Measurements from ENCODE around the gene C10orf120. TPM values are rescaled to one million over a fixed set of nuclear protein-coding genes. Genes with fewer than 3 reads are reported as not detected.
A peak's percentile ranks its signal among the peaks of the same experiment; 100 is the strongest.

C10orf120 gene
- total RNA-seq, 1 donor from 2014 or later: not detected

GRCh38 chr10:122655524-122656307 is 43.9 kb downstream of the C10orf120 start:
- Histone ChIP-seq H3K27ac (replicated peaks) (no peak overlapping the region), H3K4me3 (no peak overlapping the region), H3K36me3 (no peaks in the 10 kb centered on the region), H3K4me1 (no peaks in the 10 kb centered on the region), H3K9me3 (replicated peaks) (no peaks in the 10 kb centered on the region), H3K27me3 (ENCODE audit: low read depth) (peaks cover 36% of the 10 kb centered on the region)
- intact Hi-C loops (cut with micrococcal nuclease): no loop called here
- DNase-seq: no peak
- TF ChIP-seq CTCF (IDR thresholded peaks at IDR 0.05; ENCODE audit: borderline replicate concordance): no peak

GRCh38 chr10:122650331-122650730 is 49.3 kb downstream of the C10orf120 start:
- Histone ChIP-seq H3K4me1 (peaks cover 5% of the 10 kb centered on the region), H3K27ac (replicated peaks) (no peak overlapping the region), H3K4me3 (no peak overlapping the region), H3K27me3 (ENCODE audit: low read depth) (peaks cover 33% of the 10 kb centered on the region), H3K9me3 (replicated peaks) (no peaks in the 10 kb centered on the region), H3K36me3 (no peaks in the 10 kb centered on the region)
- TF ChIP-seq CTCF (IDR thresholded peaks at IDR 0.05; ENCODE audit: borderline replicate concordance): no peak
- intact Hi-C loops (cut with micrococcal nuclease): no loop called here
- DNase-seq: no peak

- Histone ChIP-seq H3K4me1 (peaks cover 5% of the 10 kb centered on the region), H3K4me3 (no peak overlapping the region), H3K27ac (replicated peaks) (no peak overlapping the region), H3K9me3 (replicated peaks) (no peaks in the 10 kb centered on the region), H3K36me3 (no peaks in the 10 kb centered on the region), H3K27me3 (ENCODE audit: low read depth) (peaks cover 30% of the 10 kb centered on the region)
- TF ChIP-seq CTCF (IDR thresholded peaks at IDR 0.05; ENCODE audit: borderline replicate concordance): no peak
- DNase-seq: no peak
- intact Hi-C loops (cut with micrococcal nuclease): loop anchor here (5.0 kb wide), 1 partner anchor 52 kb away; no protein-coding TSS in a partner anchor
These were observed 49.7 kb downstream of the C10orf120 start for GRCh38 chr10:122649903-122650302.

- Histone ChIP-seq H3K27me3 (ENCODE audit: low read depth) (peaks cover 22% of the 10 kb centered on the region), H3K36me3 (no peaks in the 10 kb centered on the region), H3K9me3 (replicated peaks) (no peaks in the 10 kb centered on the region), H3K27ac (replicated peaks) (no peak overlapping the region), H3K4me3 (no peak overlapping the region), H3K4me1 (peaks cover 5% of the 10 kb centered on the region)
- peak; percentile 57 for DNase-seq
- TF ChIP-seq CTCF (IDR thresholded peaks at IDR 0.05; ENCODE audit: borderline replicate concordance): peak; percentile 89
- intact Hi-C loops (cut with micrococcal nuclease): loop anchor here (5.0 kb wide), 1 partner anchor 53 kb away; no protein-coding TSS in a partner anchor
These were observed 50.8 kb downstream of the C10orf120 start for GRCh38 chr10:122648599-122649428.

Other genes starting within 250 kb of the C10orf120 start
- 0.27 TPM for gene ARMS2, start 245.2 kb downstream of the C10orf120 start, total RNA-seq
- gene HTRA1, start 238.3 kb downstream of the C10orf120 start, total RNA-seq: 62.6 TPM
- gene DMBT1, start 139.1 kb downstream of the C10orf120 start, total RNA-seq: 0.44 TPM
- 0.16 TPM for gene CUZD1, start 146.0 kb upstream of the C10orf120 start, total RNA-seq
- 0.55 TPM for gene FAM24B, start 179.7 kb upstream of the C10orf120 start, total RNA-seq
- gene FAM24A, start 210.8 kb upstream of the C10orf120 start, total RNA-seq: not detected